ENCODE results near the gene ATG101.

DNA sequence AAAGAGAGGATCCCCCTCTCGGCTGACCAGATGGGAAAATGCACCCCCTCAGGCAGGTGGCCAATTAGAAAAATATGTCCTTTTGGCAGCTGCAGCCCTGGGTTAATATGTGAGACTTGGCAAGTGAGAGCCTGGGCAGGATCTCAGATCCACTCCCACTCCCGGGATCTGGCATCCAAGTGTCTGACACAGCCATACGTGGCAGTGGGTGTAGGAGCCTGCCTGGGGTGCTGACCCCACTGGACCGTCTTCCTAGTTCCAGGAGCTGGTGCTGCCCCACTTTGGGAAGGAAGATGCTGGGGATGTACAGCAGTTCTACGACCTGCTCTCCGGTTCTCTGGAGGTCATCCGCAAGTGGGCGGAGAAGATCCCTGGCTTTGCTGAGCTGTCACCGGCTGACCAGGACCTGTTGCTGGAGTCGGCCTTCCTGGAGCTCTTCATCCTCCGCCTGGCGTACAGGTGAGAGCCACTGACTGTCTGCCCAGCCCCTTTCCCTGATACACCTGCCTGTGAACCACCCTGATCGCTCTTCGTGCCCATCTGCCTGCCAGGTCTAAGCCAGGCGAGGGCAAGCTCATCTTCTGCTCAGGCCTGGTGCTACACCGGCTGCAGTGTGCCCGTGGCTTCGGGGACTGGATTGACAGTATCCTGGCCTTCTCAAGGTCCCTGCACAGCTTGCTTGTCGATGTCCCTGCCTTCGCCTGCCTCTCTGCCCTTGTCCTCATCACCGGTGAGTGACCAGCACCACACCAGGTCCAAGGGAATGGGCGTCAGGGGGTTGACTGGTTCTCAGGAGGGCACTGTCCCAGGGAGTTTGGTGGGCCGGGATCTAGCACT, 12.8 kb upstream of the ATG101 start:
- TF ChIP-seq, protein P1, sequence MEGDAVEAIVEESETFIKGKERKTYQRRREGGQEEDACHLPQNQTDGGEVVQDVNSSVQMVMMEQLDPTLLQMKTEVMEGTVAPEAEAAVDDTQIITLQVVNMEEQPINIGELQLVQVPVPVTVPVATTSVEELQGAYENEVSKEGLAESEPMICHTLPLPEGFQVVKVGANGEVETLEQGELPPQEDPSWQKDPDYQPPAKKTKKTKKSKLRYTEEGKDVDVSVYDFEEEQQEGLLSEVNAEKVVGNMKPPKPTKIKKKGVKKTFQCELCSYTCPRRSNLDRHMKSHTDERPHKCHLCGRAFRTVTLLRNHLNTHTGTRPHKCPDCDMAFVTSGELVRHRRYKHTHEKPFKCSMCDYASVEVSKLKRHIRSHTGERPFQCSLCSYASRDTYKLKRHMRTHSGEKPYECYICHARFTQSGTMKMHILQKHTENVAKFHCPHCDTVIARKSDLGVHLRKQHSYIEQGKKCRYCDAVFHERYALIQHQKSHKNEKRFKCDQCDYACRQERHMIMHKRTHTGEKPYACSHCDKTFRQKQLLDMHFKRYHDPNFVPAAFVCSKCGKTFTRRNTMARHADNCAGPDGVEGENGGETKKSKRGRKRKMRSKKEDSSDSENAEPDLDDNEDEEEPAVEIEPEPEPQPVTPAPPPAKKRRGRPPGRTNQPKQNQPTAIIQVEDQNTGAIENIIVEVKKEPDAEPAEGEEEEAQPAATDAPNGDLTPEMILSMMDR (IDR thresholded peaks at IDR 0.05), result no peak
- TF ChIP-seq POLR2A (IDR thresholded peaks at IDR 0.05), result no peak
